ENCODE measurements around the gene ZMYM3. TPM values are rescaled to one million over a fixed set of nuclear protein-coding genes. Genes with fewer than 3 reads are reported as not detected.

ZMYM3 gene
- total RNA-seq, 1 donor from 2014 or later: 32.1 TPM

DNA sequence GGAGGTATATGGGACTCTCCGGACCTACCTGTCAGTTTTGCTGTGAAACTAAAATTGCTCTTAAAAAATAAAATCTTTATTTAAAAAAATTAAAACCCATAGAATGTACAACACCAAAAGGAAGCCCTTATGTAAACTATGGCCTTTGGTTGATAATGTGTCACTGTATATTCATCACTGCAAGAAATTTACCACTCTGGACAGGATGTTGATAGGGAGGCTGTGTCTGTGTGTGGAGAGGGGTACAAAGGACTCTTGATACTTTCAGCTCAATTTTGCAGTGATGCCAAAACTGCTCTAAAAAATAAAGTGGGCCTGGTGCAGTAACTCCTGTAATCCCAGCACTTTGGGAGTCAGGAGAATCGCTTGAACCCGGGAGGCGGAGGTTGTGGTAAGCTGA is 2.9 kb upstream of the ZMYM3 start:
- H3K27me3 Mint-ChIP-seq (ENCODE audit: low read depth): no peaks in the 10 kb centered on the region
- TF ChIP-seq, protein P1, sequence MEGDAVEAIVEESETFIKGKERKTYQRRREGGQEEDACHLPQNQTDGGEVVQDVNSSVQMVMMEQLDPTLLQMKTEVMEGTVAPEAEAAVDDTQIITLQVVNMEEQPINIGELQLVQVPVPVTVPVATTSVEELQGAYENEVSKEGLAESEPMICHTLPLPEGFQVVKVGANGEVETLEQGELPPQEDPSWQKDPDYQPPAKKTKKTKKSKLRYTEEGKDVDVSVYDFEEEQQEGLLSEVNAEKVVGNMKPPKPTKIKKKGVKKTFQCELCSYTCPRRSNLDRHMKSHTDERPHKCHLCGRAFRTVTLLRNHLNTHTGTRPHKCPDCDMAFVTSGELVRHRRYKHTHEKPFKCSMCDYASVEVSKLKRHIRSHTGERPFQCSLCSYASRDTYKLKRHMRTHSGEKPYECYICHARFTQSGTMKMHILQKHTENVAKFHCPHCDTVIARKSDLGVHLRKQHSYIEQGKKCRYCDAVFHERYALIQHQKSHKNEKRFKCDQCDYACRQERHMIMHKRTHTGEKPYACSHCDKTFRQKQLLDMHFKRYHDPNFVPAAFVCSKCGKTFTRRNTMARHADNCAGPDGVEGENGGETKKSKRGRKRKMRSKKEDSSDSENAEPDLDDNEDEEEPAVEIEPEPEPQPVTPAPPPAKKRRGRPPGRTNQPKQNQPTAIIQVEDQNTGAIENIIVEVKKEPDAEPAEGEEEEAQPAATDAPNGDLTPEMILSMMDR (IDR thresholded peaks at IDR 0.05): no peak
- H3K4me3 Mint-ChIP-seq (ENCODE audit: unreplicated experiment): no peak overlapping the region
- H3K4me1 Mint-ChIP-seq (ENCODE audit: low read depth): peaks cover 16% of the 10 kb centered on the region
- H3K36me3 Mint-ChIP-seq (ENCODE audit: low read depth): no peaks in the 10 kb centered on the region
- H3K27ac Mint-ChIP-seq (ENCODE audit: unreplicated experiment): no peak overlapping the region
- no peaks in the 10 kb centered on the region for H3K9me3 Mint-ChIP-seq (ENCODE audit: low read depth)
- DNase-seq (ENCODE audit: low spot score): no peak

DNA sequence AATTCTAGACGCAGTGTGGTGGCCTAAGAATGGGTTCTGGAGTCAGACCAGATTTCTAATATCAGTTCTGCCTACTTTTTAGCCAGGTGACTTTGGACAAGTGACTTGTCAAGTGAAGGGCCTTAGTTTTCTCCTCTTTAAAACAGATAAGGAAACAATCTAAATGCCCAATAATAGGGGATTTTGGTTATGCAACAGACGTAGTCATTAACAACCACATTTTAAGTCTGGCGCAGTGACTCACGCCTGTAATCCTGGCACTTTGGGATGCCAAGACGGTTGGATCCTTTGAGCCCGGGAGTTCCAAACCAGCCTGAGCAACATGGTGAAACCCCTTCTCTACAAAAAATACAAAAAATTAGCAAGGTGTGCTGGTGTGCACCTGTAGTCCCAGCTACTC is 2.1 kb upstream of the ZMYM3 start:
- H3K4me1 Mint-ChIP-seq (ENCODE audit: low read depth): peaks cover 19% of the 10 kb centered on the region
- no peaks in the 10 kb centered on the region for H3K9me3 Mint-ChIP-seq (ENCODE audit: low read depth)
- TF ChIP-seq, protein P1 (IDR thresholded peaks at IDR 0.05): no peak
- no peaks in the 10 kb centered on the region for H3K36me3 Mint-ChIP-seq (ENCODE audit: low read depth)
- H3K27ac Mint-ChIP-seq (ENCODE audit: unreplicated experiment): no peak overlapping the region
- H3K27me3 Mint-ChIP-seq (ENCODE audit: low read depth): no peaks in the 10 kb centered on the region
- no peak for DNase-seq (ENCODE audit: low spot score)
- no peak overlapping the region for H3K4me3 Mint-ChIP-seq (ENCODE audit: unreplicated experiment)

DNA sequence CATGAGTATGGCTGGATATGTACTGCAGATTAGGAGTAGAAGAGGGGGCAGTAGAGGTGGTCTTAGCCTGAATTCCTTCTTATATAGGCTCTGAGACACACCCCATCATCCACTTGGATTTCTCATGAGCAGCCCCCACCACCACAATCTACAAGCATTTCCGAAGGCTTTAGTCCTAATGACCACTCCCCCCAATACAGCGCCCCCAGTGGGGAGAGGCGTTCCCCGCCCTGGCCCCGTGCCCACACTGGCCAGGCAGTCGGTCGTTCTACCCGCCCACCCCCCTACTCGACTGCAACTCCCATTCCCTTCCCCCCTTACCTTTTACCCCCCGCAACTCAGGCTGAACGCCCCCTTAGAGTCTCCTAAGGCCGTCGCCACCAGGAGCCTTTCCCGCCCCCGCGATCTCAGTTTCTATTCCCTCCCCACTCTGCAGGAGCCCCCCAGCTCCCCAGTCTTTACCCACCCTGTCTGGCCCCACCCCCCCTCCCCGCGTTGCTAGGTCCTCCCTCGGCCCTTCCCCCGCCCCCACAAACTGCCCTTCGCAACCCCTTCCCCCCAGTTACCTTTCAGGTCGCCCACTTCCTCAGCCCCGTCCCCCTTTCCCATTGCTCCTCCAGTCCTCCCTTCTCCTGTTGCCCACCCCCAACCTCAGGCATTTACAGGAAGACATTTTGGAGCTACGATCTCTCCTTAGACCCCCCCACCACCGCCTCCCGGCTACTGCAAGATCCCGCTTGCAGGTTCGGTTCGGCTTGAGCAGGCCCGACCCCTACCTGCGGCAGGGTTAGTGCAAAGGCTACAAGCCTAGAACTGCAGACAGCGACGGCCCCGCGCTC is 468 bp downstream of the ZMYM3 start:
- H3K27ac Mint-ChIP-seq (ENCODE audit: unreplicated experiment): peak overlapping the region; percentile 59
- peaks cover 9% of the 10 kb centered on the region for H3K36me3 Mint-ChIP-seq (ENCODE audit: low read depth)
- TF ChIP-seq, protein P1 (IDR thresholded peaks at IDR 0.05): peak; percentile 72
- peak; percentile 56 for DNase-seq (ENCODE audit: low spot score)
- H3K4me3 Mint-ChIP-seq (ENCODE audit: unreplicated experiment): peak overlapping the region; percentile 90
- H3K27me3 Mint-ChIP-seq (ENCODE audit: low read depth): no peaks in the 10 kb centered on the region
- peaks cover 19% of the 10 kb centered on the region for H3K4me1 Mint-ChIP-seq (ENCODE audit: low read depth)
- no peaks in the 10 kb centered on the region for H3K9me3 Mint-ChIP-seq (ENCODE audit: low read depth)

DNA sequence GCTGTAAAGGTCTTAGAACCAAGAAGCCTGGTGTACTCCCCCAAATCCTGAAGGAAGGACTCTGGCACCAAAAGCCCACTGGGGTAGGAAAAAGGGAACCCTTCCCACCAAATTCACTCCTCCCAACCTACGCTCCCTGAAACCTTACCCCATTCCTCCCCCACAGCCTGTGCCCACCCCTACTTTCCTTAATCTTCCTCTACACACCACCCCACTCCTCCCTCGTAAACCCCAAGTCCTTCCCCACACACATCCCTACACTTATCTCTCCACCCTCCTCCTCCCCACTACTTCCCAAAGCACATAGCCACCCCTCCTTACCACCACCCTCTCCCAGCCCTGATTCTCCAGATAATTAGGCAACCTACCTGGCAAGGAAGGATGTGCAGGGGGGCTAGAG is 1.7 kb downstream of the ZMYM3 start:
- Mint-ChIP-seq H3K9me3 (ENCODE audit: low read depth) (no peaks in the 10 kb centered on the region), H3K4me1 (ENCODE audit: low read depth) (peaks cover 19% of the 10 kb centered on the region), H3K27me3 (ENCODE audit: low read depth) (no peaks in the 10 kb centered on the region), H3K27ac (ENCODE audit: unreplicated experiment) (peak overlapping the region; percentile 36), H3K4me3 (ENCODE audit: unreplicated experiment) (peak overlapping the region; percentile 40), H3K36me3 (ENCODE audit: low read depth) (peaks cover 12% of the 10 kb centered on the region)
- no peak for DNase-seq (ENCODE audit: low spot score)
- TF ChIP-seq, protein P1 (IDR thresholded peaks at IDR 0.05): no peak

DNA sequence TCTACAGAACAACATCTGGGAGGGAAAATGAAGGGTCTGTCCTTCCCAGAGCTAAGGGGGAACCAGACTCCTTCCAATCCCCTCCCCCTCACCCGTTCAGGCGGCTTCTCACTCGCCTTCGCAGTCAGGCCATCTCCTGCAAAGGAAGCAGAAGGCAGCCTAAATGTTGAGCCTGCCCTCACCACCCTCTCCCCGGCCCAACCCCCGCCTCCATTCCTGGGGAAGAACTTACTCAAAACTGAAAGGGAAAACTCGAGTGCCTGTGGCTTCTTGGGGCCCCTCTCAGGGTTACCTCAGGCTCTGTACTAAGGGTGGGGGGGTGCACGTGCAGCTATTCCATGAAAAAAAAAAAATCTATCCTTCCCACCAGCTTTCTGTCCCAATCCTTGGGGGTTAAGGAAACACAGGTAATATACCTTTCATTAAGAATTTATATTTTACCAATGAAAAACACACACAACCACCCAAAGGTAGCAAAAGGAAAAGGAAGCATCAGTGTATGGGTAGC is 2.4 kb downstream of the ZMYM3 start:
- Mint-ChIP-seq H3K4me3 (ENCODE audit: unreplicated experiment) (no peak overlapping the region), H3K4me1 (ENCODE audit: low read depth) (peaks cover 19% of the 10 kb centered on the region), H3K9me3 (ENCODE audit: low read depth) (no peaks in the 10 kb centered on the region), H3K27me3 (ENCODE audit: low read depth) (no peaks in the 10 kb centered on the region), H3K36me3 (ENCODE audit: low read depth) (peaks cover 14% of the 10 kb centered on the region), H3K27ac (ENCODE audit: unreplicated experiment) (no peak overlapping the region)
- no peak for DNase-seq (ENCODE audit: low spot score)
- TF ChIP-seq, protein P1 (IDR thresholded peaks at IDR 0.05): no peak
